ENCODE results near the gene GIPC3.

GRCh38 chr19:3632098-3632497 is 46.8 kb downstream of the GIPC3 start:
- TF ChIP-seq EZH2 (IDR thresholded peaks at IDR 0.05; ENCODE audit: insufficient read depth, poor library complexity, severe bottlenecking) (no peak), EZH2phosphoT487 (IDR thresholded peaks at IDR 0.05; ENCODE audit: insufficient read depth, low read depth) (no peak)
